ENCODE data around the gene ZNF835.

The ZNF835 gene

GRCh38 chr19:56625708-56626107 lies 45.8 kb downstream of the ZNF835 start:
- DNase-seq (ENCODE audit: low spot score): no peak
- TF ChIP-seq, protein P1, sequence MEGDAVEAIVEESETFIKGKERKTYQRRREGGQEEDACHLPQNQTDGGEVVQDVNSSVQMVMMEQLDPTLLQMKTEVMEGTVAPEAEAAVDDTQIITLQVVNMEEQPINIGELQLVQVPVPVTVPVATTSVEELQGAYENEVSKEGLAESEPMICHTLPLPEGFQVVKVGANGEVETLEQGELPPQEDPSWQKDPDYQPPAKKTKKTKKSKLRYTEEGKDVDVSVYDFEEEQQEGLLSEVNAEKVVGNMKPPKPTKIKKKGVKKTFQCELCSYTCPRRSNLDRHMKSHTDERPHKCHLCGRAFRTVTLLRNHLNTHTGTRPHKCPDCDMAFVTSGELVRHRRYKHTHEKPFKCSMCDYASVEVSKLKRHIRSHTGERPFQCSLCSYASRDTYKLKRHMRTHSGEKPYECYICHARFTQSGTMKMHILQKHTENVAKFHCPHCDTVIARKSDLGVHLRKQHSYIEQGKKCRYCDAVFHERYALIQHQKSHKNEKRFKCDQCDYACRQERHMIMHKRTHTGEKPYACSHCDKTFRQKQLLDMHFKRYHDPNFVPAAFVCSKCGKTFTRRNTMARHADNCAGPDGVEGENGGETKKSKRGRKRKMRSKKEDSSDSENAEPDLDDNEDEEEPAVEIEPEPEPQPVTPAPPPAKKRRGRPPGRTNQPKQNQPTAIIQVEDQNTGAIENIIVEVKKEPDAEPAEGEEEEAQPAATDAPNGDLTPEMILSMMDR (conservative IDR thresholded peaks at IDR 0.05; ENCODE audit: low read depth): no peak
- no peak overlapping the region for H3K27ac ChIP-seq
- ChIA-PET POLR2A (ENCODE audit: low non-redundant PET) (no interaction called here), CTCF (no interaction called here)

GRCh38 chr19:56623006-56623405 lies 48.6 kb downstream of the ZNF835 start:
- CTCF ChIA-PET: no interaction called here
- TF ChIP-seq, protein P1 (conservative IDR thresholded peaks at IDR 0.05; ENCODE audit: low read depth): no peak

DNA sequence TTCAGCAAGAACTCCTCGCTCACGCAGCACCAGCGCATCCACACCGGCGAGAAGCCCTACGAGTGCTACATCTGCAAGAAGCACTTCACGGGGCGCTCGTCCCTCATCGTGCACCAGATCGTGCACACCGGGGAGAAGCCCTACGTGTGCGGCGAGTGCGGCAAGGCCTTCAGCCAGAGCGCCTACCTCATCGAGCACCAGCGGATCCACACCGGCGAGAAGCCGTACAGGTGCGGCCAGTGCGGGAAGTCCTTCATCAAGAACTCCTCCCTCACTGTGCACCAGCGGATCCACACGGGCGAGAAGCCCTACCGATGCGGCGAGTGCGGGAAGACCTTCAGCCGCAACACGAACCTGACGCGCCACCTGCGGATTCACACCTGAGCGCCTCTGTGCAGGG lies 49.2 kb downstream of the ZNF835 start:
- H3K27ac ChIP-seq: no peak overlapping the region
- ChIA-PET CTCF (no interaction called here), POLR2A (ENCODE audit: low non-redundant PET) (no interaction called here)
- no peak for DNase-seq (ENCODE audit: low spot score)
- TF ChIP-seq, protein P1 (conservative IDR thresholded peaks at IDR 0.05; ENCODE audit: low read depth): no peak

More at GRCh38 chr19:56623006-56623405, 48.6 kb downstream of the ZNF835 start:
- DNase-seq (ENCODE audit: low spot score): no peak
- H3K27ac ChIP-seq: no peak overlapping the region
- POLR2A ChIA-PET (ENCODE audit: low non-redundant PET): no interaction called here

- H3K27ac ChIP-seq: no peak overlapping the region
- TF ChIP-seq, protein P1 (conservative IDR thresholded peaks at IDR 0.05; ENCODE audit: low read depth): no peak
- DNase-seq (ENCODE audit: low spot score): no peak
- CTCF ChIA-PET: no interaction called here
- POLR2A ChIA-PET (ENCODE audit: low non-redundant PET): interaction anchor here (0.5 kb wide), 1 partner anchor 24 kb away, joined by 3 read pairs; the partner anchor contains the start of gene ZNF71
These were observed 52.4 kb downstream of the ZNF835 start for GRCh38 chr19:56619121-56619520.

GRCh38 chr19:56617531-56617930 lies 54.0 kb downstream of the ZNF835 start:
- H3K27ac ChIP-seq: no peak overlapping the region
- no peak for DNase-seq (ENCODE audit: low spot score)
- TF ChIP-seq, protein P1 (conservative IDR thresholded peaks at IDR 0.05; ENCODE audit: low read depth): no peak
- CTCF ChIA-PET: no interaction called here
- POLR2A ChIA-PET (ENCODE audit: low non-redundant PET): no interaction called here

- CTCF ChIA-PET: interaction anchor here (0.7 kb wide), 1 partner anchor 31 kb away, joined by 3 read pairs; no protein-coding TSS in a partner anchor
- no peak for DNase-seq (ENCODE audit: low spot score)
- POLR2A ChIA-PET (ENCODE audit: low non-redundant PET): no interaction called here
- TF ChIP-seq, protein P1 (conservative IDR thresholded peaks at IDR 0.05; ENCODE audit: low read depth): no peak
- no peak overlapping the region for H3K27ac ChIP-seq
These were observed 57.9 kb downstream of the ZNF835 start for GRCh38 chr19:56613639-56614038.

- no peak overlapping the region for H3K27ac ChIP-seq
- CTCF ChIA-PET: no interaction called here
- no peak for DNase-seq (ENCODE audit: low spot score)
- POLR2A ChIA-PET (ENCODE audit: low non-redundant PET): no interaction called here
- TF ChIP-seq, protein P1 (conservative IDR thresholded peaks at IDR 0.05; ENCODE audit: low read depth): no peak
These were observed 58.8 kb downstream of the ZNF835 start for GRCh38 chr19:56612737-56613136.

All from RWPE1 (cell line).